ENCODE data around the gene TMEM129.
A peak's percentile ranks its signal among the peaks of the same experiment; 100 is the strongest.
"Not testable (repeated sequence)": the region's sequence is repeated elsewhere in the genome, so short reads cannot be mapped to it uniquely, and the experiment has no call there.

Gene TMEM129

DNA sequence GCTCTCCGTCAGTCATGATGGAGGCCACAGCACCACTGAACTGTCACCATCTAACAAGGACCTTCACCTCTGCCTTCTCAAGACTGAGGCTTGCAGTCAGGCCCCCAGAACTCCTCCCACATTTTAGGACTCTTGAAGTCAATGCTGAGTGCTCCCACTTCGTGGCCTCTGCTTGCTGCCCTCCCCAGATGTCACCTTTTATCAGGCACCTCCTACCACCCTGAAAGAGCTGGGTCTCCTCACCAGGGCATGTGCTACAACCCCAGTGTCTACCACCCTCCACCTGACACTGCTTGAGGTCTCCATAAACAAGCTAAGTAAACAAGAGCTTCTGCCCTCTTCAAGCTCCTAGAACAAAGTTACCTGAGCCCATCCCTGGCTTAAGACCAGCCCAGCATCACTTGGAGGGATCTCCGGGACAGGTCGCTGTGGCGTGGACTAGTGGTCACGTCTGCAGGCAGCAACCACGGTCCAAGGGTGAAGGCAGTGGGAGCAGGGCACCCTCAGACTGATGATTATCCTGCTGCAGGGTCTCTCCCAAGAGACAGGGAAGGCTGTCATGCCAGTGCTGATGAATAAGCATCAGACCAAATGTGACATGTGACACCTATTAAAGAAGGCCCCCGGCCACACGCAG, 29.3 kb downstream of the TMEM129 start:
- DNase-seq: no peak

GRCh38 chr4:1690698-1691097, 30.4 kb downstream of the TMEM129 start:
- no peak for DNase-seq

DNA sequence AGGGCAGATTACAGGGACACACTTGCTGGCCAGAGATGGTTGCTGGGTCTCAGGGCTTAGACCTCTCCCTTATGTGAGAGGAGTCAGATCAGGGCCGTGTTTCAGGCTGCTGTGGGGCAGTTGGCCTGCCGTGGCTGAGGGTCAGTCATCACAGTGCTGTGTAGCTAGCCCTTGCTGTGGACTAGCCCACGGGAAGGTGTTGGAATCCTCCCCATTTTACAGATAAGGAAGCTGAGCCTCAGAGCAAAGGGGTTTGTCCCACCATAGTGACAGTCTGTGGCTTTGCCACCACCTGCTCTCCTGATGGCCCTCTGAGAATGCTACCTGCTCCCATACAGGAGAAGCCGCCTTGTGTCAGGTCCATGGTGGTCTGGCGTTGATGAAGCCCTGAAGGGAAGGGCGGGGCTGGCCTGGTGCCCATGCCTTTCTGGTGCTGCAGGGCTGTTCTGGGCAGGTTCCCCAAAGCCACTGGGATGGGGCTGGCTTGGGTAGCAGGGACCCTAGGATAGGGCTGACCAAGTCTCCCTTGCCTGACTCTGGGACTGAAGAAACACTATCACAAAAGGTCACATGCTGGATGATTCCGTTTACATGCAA, 34.6 kb downstream of the TMEM129 start:
- no peak for DNase-seq

DNA sequence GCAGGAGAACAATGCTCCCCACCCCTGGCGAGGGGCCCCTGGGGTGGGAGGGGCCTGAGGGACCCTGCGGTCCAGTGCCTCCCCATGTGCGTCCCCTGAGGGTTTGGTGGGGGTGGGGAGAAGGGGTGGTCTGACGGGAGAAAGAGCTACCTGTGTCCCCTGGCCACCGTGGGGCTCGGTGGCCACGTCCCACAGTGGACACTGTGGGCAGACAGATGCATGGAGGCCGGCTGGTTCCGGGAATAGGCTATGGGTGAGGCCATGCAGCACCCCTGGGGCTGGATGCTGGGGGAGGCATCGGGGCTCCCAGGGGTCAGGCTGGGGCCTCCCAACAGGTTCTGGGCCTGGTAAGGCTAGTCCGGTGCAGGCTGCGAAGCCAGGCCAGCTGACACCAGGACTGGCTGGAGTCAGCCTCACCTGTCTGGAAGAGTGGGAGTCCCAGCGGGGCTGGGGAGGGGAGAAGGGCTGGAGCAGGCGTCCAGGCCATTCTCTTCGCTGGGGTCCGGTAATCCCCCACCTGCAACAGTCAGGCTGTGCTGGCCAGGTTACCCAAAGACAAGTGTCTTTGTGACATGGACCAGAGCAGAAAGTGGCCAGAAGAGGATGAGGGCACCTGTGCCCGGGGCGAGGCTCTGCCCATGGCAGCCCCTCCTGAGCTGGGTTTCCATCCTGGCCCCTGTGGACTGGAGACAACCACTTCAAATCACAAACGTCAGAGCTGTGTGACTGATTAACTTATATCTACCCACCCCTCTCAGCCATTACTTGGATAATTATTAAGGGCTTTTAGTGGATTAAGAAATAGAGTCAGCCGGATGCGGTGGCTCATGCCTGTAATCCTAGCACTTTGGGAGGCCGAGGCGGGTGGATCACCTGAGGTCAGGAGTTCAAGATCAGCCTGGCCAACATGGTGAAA, 35.6 kb downstream of the TMEM129 start:
- DNase-seq: no peak

DNA sequence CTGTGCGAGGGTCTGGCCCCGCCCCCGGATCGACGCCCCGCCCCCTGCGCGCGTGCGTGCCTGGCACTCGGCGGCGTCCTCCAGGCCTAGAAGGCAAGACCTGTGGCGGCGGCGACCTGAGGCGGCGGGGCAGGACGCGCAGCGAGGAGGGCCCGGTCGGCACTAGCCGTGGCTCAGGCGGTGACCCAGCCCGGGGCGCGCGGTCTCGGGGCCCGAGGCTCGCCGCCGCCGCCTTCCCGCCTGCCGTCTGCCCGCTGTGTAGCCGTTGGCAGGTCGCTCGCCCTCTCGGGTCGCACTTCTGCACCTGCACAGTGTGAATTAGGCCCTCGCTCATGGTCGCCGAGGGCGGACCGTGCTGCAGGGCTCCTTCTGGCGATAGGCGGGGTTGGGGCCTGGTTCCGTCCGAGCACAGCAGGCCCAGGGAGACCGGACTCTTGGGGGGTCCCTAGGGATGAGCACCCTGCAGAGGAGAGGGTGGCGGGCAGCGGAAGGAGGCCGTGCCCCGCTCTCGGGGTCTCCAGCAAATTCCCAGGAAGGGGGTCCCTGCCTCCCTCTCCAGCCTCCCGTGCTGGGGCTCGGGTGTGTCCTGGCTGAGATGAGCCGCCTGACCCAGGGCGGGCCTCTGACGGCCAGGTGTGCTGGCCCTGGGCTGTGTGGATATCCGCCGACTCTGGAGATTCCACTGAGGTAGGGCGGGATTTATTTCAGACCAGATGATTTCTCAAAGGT, 36.5 kb downstream of the TMEM129 start:
- peak; percentile 96 to 98 for DNase-seq

DNA sequence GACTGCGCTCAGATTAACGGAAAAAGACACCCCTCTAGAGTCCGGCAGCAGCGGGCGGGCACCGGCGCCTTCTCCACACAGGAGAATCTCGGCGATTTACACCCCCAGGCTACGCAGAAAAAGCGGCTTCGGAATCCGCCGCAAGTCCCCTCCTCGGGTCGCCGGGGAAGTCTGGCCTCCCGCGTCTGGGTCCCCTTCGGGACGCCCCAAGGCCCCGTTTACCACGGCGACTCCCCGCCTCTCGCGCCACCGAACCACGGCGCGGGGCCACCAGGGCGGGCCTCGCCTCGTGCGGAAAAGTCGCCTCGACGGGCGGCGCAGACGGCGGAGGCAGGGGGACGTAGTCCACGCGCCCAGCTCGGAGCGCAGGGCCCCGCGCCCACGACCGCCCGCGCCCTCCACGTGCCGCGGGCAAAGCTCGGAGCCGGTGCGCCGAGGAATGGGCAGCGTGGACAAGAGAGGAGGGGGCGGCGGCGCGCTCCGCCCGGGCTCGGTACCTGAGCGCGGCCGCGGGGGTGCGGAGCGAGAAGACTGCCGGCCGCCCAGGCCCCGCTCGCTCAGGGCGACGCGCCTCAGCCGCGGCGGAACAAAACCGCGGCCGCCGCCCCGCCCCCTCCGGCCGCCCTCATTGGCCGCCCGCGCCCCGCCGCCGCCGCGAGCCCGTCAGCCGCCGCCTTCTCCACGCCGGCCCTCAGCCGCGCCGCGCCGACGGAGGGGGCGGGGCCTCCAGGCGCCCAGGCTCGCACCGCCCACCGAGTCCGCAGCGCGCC, 37.2 kb downstream of the TMEM129 start, which contains the start of gene FAM53A:
FAM53A (minus strand) TSS at position 578 of the 770 bp plus-strand sequence. CDS start 15,572 bp downstream, outside the sequence.
- peak in 1 of 2 experiments; percentile 51 for DNase-seq

- DNase-seq: no peak
Measured at GRCh38 chr4:1683261-1683735, 37.8 kb downstream of the TMEM129 start.

- no peak for DNase-seq
Measured at GRCh38 chr4:1682860-1683259, 38.3 kb downstream of the TMEM129 start.

GRCh38 chr4:1678244-1678643, 42.9 kb downstream of the TMEM129 start:
- no peak for DNase-seq

GRCh38 chr4:1676605-1677525, 44.3 kb downstream of the TMEM129 start:
- no peak for DNase-seq

DNA sequence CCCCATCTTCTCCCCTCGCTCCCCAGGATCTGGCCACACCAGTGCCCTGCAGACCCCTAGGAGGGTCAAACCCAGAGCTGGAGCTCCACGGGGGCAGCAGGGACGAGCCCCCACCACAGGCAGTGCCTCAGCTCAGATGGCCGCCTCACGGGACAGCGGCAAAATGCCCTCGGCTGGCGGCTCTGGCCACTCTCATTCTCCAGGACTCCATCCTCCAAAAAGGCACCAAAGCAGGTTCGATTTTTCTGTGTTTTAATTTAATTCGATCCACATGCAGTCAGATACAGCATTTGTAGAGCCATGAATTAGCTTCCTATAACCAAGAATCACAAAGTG, 45.4 kb downstream of the TMEM129 start:
- no peak for DNase-seq

DNA sequence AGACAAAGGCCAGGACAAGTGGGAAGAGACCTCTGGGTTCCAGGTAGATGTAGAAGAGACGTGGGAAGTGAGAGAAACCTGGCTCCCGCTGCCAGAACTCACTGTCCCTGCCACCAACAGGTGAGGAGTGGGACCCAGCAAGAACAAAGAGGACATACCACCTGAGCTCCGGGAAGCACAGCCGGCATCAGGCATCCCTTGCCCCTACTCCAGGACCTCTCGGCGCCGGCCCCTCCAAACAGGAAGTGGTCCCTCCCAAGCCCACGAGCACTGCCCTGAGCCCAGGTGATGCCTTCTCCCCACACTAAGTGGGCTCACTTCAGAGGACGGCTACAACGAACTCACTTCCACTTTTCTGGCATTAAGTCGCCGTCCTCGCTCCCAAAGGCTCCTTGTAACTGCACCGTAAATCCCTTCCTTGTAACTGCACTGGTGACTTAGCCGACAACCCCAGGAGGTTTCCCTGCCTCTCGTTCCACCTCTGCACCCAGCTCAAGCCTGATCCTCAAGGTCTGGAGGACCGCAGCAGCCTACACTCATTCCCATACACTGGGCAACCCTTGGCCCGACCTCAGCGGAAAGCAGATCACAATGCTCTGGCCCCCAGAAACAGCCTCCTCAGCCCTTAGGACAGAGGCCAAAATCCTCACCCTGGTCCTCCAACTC, 45.9 kb downstream of the TMEM129 start:
- DNase-seq: no peak

- no peak for DNase-seq
Measured at GRCh38 chr4:1674682-1675081, 46.4 kb downstream of the TMEM129 start.

GRCh38 chr4:1673671-1674070, 47.5 kb downstream of the TMEM129 start:
- no peak for DNase-seq

GRCh38 chr4:1671011-1671410, 50.1 kb downstream of the TMEM129 start:
- DNase-seq: not testable (repeated sequence)

DNA sequence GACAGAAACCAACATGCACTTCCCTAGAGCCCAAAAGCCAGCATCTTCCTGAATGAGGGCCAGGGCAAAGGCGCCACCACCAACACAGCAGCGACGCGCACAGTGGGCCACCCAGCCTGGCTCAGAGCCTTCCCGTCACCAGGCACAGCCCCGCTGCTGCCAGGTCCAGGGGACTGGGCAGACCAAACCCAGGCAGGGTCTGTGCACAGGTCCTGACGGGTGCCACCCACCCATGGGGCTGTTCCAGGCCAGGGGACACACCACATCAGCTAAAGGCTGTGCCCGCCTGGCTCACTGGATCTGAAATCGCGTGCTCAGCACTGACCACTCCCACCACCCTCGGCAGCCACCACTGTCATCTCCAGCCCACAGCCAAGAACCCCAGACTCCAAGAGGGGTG, 50.8 kb downstream of the TMEM129 start:
- no peak for DNase-seq

DNA sequence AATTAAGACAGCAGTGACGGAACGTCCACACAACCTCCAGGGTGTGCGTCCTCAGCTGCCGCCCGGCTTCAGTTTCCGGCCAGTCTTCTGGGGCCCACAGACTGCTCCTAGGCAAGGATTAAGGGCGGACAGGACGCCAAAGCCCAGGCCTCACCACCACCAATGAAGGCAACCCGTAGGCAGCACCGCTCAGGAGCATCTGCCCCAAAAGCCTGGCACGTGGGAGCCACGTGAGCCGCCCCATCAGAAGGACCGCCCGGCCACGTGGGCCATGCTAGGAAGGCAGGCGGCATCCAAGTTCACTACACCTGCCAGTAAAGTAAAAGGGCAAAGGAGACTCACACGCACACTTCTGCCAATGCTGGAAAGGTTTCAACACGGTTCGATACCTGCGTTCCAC, 51.3 kb downstream of the TMEM129 start:
- no peak for DNase-seq

DNA sequence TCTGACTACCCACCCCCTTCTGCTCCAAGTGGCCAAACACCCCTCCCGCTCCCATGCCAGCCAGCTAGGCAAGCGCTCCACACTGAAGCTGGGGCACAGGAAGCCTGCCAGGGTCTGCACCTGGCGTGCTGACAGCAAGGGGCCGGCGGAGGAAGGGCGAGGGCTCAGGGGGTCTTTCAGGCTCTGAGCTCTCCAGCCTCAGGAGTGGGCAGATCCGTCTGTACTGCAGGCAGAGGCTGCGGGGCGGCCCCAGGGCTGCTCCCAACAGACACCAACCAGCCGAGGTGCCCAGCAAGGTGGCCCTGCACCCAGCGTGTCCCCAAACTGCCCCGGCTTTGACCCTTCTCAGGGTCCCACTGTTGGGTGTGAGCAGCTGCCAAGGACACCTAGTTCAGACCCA, 51.9 kb downstream of the TMEM129 start:
- DNase-seq: no peak

- no peak for DNase-seq
Measured at GRCh38 chr4:1668488-1668840, 52.7 kb downstream of the TMEM129 start.

DNA sequence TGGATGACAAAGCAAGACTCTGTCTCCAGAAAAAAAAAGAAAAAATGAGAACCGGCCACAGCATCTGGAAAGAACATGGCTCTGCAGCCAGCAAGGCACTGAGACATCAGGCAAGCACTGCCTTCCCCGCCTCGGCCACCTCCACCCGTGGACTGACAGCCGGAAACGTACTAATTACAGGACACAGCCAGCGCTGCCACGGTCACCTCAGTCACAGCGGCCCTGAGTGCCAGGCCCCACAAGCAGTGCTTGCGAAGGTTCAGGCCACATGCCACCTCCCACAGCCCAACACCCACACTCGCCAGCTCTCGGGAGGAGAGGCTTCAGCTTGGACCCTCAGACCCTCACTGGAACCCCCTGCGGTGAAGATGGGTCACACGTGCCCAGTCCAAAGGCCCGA, 53.9 kb downstream of the TMEM129 start:
- no peak for DNase-seq

GRCh38 chr4:1666391-1666790, 54.7 kb downstream of the TMEM129 start:
- DNase-seq: no peak

All from activated T-cell treated with anti-CD3 and anti-CD28 coated beads, Interleukin-2, amount 50 U/mL, for 48 hours (primary cell).